HL-60 (cell line): ENCODE results near the gene FHIT.

ENCODE experiments used
- DNase-seq, 2 experiments: peaks; one replicate each; pipeline ENCODE4 v3.0.0-alpha.2; 2010 to 2020; ENCODE audit warnings: low read depth in 1 of 2, low spot score in 1 of 2
- H3K27ac ChIP-seq: fragments of 250-450 bp; sonication (Bioruptor Pico); replicated peaks from 2 replicates; pipeline ENCODE4 v1.5.1; 2020; ENCODE audit warnings: mild to moderate bottlenecking, moderate library complexity
- H3K27me3 ChIP-seq: fragments of 250-450 bp; sonication (Bioruptor Pico); 2 replicates; pipeline ENCODE4 v1.5.1; 2021; ENCODE audit warnings: mild to moderate bottlenecking, moderate library complexity; ENCODE audit not compliant: insufficient read depth, poor library complexity, severe bottlenecking
- H3K4me3 ChIP-seq: replicated peaks from 2 replicates; pipeline ENCODE4 v1.5.1; 2011; ENCODE audit warnings: mild to moderate bottlenecking, control low read depth, low read length; ENCODE audit not compliant: insufficient read depth
- CTCF ChIP-seq: IDR thresholded peaks from one replicate; pipeline ENCODE4 v1.5.1; 2011; ENCODE audit warnings: low read length, control low read depth, inconsistent platforms; ENCODE audit not compliant: insufficient read depth
- GABPA ChIP-seq: IDR thresholded peaks from 2 replicates; pipeline ENCODE4 v1.6.1; 2012; ENCODE audit warnings: low read depth
- POLR2AphosphoS5 ChIP-seq: IDR thresholded peaks from 2 replicates; pipeline ENCODE4 v1.6.1; 2012; ENCODE audit warnings: low read depth
- SPI1 ChIP-seq: IDR thresholded peaks from 2 replicates; pipeline ENCODE4 v1.6.1; 2012; ENCODE audit warnings: low read depth, mild to moderate bottlenecking, borderline replicate concordance
- TF ChIP-seq, protein P1 (sequence below): IDR thresholded peaks from 2 replicates; pipeline ENCODE4 v1.6.1; 2012; ENCODE audit warnings: low read depth; ENCODE audit not compliant: insufficient replicate concordance

Gene FHIT

DNA sequence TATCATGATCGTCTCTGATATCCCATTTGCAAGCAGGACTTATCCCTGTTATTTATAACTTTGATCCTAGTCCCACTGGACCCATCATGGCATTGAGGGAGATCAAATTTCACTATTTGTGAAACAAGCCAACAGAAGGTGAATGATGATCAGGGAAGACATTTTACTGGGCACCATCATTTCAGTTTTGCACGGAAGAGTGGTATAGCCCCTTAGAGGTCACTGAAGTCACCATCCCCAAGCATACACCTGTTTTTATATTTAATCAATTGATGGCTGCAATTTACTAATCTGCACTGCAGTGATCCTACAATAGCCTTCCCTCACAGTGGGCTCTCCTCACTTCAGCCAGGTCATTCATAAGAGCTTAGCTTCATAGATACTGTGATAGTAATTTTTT lies 132.4 kb downstream of the FHIT start:
- Histone ChIP-seq H3K4me3 (no peak overlapping the region), H3K27ac (no peak overlapping the region), H3K27me3 (no peaks in the 10 kb centered on the region)
- no peak for DNase-seq
- TF ChIP-seq SPI1 (no peak), CTCF (no peak), POLR2AphosphoS5 (no peak), GABPA (no peak)
- TF ChIP-seq, protein P1, sequence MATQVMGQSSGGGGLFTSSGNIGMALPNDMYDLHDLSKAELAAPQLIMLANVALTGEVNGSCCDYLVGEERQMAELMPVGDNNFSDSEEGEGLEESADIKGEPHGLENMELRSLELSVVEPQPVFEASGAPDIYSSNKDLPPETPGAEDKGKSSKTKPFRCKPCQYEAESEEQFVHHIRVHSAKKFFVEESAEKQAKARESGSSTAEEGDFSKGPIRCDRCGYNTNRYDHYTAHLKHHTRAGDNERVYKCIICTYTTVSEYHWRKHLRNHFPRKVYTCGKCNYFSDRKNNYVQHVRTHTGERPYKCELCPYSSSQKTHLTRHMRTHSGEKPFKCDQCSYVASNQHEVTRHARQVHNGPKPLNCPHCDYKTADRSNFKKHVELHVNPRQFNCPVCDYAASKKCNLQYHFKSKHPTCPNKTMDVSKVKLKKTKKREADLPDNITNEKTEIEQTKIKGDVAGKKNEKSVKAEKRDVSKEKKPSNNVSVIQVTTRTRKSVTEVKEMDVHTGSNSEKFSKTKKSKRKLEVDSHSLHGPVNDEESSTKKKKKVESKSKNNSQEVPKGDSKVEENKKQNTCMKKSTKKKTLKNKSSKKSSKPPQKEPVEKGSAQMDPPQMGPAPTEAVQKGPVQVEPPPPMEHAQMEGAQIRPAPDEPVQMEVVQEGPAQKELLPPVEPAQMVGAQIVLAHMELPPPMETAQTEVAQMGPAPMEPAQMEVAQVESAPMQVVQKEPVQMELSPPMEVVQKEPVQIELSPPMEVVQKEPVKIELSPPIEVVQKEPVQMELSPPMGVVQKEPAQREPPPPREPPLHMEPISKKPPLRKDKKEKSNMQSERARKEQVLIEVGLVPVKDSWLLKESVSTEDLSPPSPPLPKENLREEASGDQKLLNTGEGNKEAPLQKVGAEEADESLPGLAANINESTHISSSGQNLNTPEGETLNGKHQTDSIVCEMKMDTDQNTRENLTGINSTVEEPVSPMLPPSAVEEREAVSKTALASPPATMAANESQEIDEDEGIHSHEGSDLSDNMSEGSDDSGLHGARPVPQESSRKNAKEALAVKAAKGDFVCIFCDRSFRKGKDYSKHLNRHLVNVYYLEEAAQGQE: no peak

GRCh38 chr3:61117045-61117898 lies 134.0 kb downstream of the FHIT start:
- TF ChIP-seq CTCF: no peak
- TF ChIP-seq, protein P1: no peak
- no peak for TF ChIP-seq POLR2AphosphoS5
- TF ChIP-seq GABPA: no peak
- TF ChIP-seq SPI1: no peak
- Histone ChIP-seq H3K4me3 (no peak overlapping the region), H3K27me3 (no peaks in the 10 kb centered on the region), H3K27ac (no peak overlapping the region)
- no peak for DNase-seq

DNA sequence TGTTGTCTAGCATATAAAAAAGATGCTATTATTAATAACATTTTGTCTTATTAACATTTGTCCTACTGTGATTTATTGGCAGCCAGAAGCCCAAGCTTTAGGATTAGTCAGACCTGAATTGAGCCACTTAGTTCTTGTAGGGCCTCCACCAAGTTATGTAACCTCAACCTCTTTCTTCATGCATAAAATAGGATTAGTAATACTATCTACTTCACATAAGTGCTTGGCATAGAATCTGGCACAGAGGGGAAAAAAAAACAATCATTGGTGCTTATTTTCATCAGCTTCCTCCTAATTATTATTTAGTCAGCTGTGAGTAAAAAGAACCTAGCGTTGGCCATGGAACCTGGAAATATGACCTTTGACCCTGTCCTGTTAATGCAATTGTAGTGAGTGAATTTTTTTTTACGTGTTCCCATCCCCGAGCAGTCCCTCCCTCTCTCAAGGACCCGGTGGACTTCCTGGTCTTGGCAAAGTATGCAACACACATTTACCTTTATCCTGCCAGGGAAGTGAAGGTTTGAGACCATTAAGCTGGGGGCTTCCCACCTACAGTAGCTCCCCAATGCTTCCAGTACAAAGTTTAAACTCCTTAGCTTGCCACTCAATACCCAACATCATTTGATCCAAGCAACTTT lies 136.8 kb downstream of the FHIT start:
- H3K27me3 ChIP-seq: no peaks in the 10 kb centered on the region
- H3K4me3 ChIP-seq: no peak overlapping the region
- no peak for DNase-seq
- no peak overlapping the region for H3K27ac ChIP-seq
- TF ChIP-seq SPI1 (no peak), POLR2AphosphoS5 (no peak), CTCF (no peak), GABPA (no peak)
- TF ChIP-seq, protein P1: no peak
